Fibroblast of the aortic adventitia (primary cell): ENCODE results near the gene CDC6. TPM values are rescaled to one million over a fixed set of nuclear protein-coding genes. Genes with fewer than 3 reads are reported as not detected.

Source experiments
- DNase-seq: peaks from one replicate; pipeline ENCODE4 v3.0.0-alpha.2; 2010; ENCODE audit warnings: low read depth
- H3K4me3 ChIP-seq: 2 replicates; pipeline ENCODE4 v1.5.1; 2011; ENCODE audit warnings: low read depth, mild to moderate bottlenecking, control low read depth, low read length, moderate library complexity
- CTCF ChIP-seq: IDR thresholded peaks from 2 replicates; pipeline ENCODE4 v1.5.1; 2011; ENCODE audit warnings: mild to moderate bottlenecking, low read length, control low read depth, inconsistent platforms; ENCODE audit not compliant: insufficient read depth
- total RNA-seq: library from RNA; depleted of rRNA; stranded (reverse); fragments of >200 nt; gene quantifications from 2 replicates; pipeline ENCODE4 v1.2.3, GENCODE V29; 2012; ENCODE audit warnings: low replicate concordance

The CDC6 gene
- total RNA-seq, 1 donor: 40.4 TPM

GRCh38 chr17:40266882-40267281, 20.8 kb upstream of the CDC6 start:
- no peak overlapping the region for H3K4me3 ChIP-seq
- no peak for TF ChIP-seq CTCF

GRCh38 chr17:40268141-40268712, 19.5 kb upstream of the CDC6 start:
- DNase-seq: no peak
- TF ChIP-seq CTCF: no peak
- no peak overlapping the region for H3K4me3 ChIP-seq

More at GRCh38 chr17:40266882-40267281, 20.8 kb upstream of the CDC6 start:
- no peak for DNase-seq

- TF ChIP-seq CTCF: no peak
- no peak for DNase-seq
- no peak overlapping the region for H3K4me3 ChIP-seq
Observed at GRCh38 chr17:40278414-40278813, 9.3 kb upstream of the CDC6 start.

GRCh38 chr17:40279402-40279801, 8.3 kb upstream of the CDC6 start:
- no peak for TF ChIP-seq CTCF
- no peak overlapping the region for H3K4me3 ChIP-seq
- no peak for DNase-seq

GRCh38 chr17:40281663-40282062, 6.0 kb upstream of the CDC6 start:
- H3K4me3 ChIP-seq: no peak overlapping the region
- no peak for TF ChIP-seq CTCF
- DNase-seq: no peak

GRCh38 chr17:40283662-40284061, 4.0 kb upstream of the CDC6 start:
- peak; percentile 90 for DNase-seq
- peak overlapping the region; percentile 62 for H3K4me3 ChIP-seq
- no peak for TF ChIP-seq CTCF
